Activated CD4-positive, alpha-beta memory T cell treated with anti-CD3 and anti-CD28 coated beads for 36 hours (primary cell): ENCODE data around the gene C20orf202. TPM values are rescaled to one million over a fixed set of nuclear protein-coding genes. Genes with fewer than 3 reads are reported as not detected.

ENCODE experiments used
- total RNA-seq, 2 experiments: library from RNA; stranded (reverse); gene quantifications; one replicate each; pipeline ENCODE4 v1.2.3, GENCODE V29; 2021

C20orf202 gene
- total RNA-seq, 2 experiments from 2014 or later: not detected

Other genes starting within 250 kb of the C20orf202 start
- not detected for gene RSPO4, start 201.1 kb upstream of the C20orf202 start, total RNA-seq
- gene PSMF1, start 84.9 kb upstream of the C20orf202 start, total RNA-seq: 100 to 1,000 TPM; 140 to 149 TPM
- 1 to 10 TPM in 1 of 2 experiments, under 1 TPM in 1; 0.63 to 1.3 TPM for gene TMEM74B, start 18.5 kb upstream of the C20orf202 start, total RNA-seq
- not detected for gene RAD21L1, start 22.6 kb downstream of the C20orf202 start, total RNA-seq
- gene SNPH, start 62.8 kb downstream of the C20orf202 start, total RNA-seq: 1 to 10 TPM; 3.4 to 4.3 TPM
- 1 to 10 TPM; 4.4 to 5.9 TPM for gene SDCBP2, start 125.7 kb downstream of the C20orf202 start, total RNA-seq
- gene FKBP1A, start 189.6 kb downstream of the C20orf202 start, total RNA-seq: 100 to 1,000 TPM; 247 to 252 TPM